Endothelial cell (in vitro differentiated cells): ENCODE results near the gene CREBBP. TPM values are rescaled to one million over a fixed set of nuclear protein-coding genes. Genes with fewer than 3 reads are reported as not detected.

Experiments
- DNase-seq: peaks from one replicate; pipeline ENCODE4 v3.0.0; 2021; ENCODE audit warnings: low spot score
- H3K27ac Mint-ChIP-seq: one replicate; pipeline ENCODE4 v1.8.0; 2021; ENCODE audit warnings: mixed read lengths, inconsistent platforms; ENCODE audit not compliant: unreplicated experiment
- H3K27me3 Mint-ChIP-seq: one replicate; pipeline ENCODE4 v1.8.0; 2021; ENCODE audit warnings: mild to moderate bottlenecking, moderate library complexity, mixed read lengths, inconsistent platforms; ENCODE audit not compliant: unreplicated experiment
- H3K36me3 Mint-ChIP-seq: one replicate; pipeline ENCODE4 v1.8.0; 2021; ENCODE audit warnings: mild to moderate bottlenecking, low read depth, mixed read lengths, inconsistent platforms; ENCODE audit not compliant: unreplicated experiment
- H3K4me1 Mint-ChIP-seq: one replicate; pipeline ENCODE4 v1.8.0; 2021; ENCODE audit warnings: mild to moderate bottlenecking, mixed read lengths, inconsistent platforms; ENCODE audit not compliant: unreplicated experiment
- H3K4me3 Mint-ChIP-seq: one replicate; pipeline ENCODE4 v1.8.0; 2021; ENCODE audit warnings: mild to moderate bottlenecking, mixed read lengths, inconsistent platforms; ENCODE audit not compliant: unreplicated experiment
- H3K9me3 Mint-ChIP-seq: one replicate; pipeline ENCODE4 v1.8.0; 2021; ENCODE audit warnings: mixed read lengths, inconsistent platforms; ENCODE audit not compliant: unreplicated experiment
- total RNA-seq: library from RNA; stranded (reverse); fragmentation: NEBNext Ultra II Directional; extraction: Animal tissue kit (Norgen Biotek cat#: 25700); gene quantifications from one replicate; pipeline ENCODE4 v1.2.1, GENCODE V29; 2021; ENCODE audit not compliant: unreplicated experiment
- TF ChIP-seq, protein P1 (sequence below): fragments of 200-600 bp; sonication (generic); IDR thresholded peaks from one replicate; pipeline ENCODE4 v1.5.0; 2021; ENCODE audit warnings: antibody characterized with exemption; ENCODE audit not compliant: unreplicated experiment

CREBBP gene
- total RNA-seq, 1 donor from 2014 or later: 66.3 TPM

DNA sequence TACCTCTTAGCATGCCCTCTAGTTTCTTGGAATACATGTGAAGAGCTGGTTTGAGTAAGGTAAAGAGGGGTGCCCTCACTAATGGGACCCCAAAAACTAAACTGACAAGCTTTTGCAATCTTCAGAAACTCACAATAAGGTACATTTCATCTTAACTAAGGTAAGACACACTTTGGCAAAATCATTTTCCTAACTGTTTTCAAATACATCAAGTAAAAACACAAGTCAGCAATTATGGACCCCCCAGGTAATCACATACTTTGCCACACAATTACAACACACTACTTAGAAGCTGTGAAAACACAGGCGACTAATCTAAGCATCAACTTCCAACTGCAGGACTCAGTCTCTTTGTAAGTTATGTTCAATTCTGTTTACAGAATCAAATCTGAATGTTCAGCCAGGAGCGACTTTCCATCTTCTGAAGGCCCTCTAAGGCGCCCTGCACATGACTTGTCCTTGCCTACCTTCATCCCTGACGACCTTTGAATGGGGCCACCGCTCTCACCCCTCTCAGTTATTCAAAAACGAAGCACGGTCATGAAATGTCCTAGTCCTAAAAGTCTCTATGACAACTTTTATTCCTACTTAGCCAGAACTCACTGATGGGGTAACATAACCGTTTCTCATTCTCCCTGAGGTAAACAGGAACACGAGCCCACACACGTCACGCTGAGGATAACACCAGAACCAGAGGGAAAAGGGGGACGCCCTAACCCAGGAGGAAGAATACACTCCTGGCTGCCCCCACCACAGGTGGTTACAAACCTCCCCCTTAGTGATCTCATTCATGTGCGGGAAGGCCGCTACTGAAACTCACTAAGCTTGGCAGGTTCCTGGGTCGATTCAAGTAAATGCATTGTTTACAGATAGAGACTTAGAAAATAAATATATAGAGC is 5.5 kb downstream of the CREBBP start:
- no peak for DNase-seq
- TF ChIP-seq, protein P1, sequence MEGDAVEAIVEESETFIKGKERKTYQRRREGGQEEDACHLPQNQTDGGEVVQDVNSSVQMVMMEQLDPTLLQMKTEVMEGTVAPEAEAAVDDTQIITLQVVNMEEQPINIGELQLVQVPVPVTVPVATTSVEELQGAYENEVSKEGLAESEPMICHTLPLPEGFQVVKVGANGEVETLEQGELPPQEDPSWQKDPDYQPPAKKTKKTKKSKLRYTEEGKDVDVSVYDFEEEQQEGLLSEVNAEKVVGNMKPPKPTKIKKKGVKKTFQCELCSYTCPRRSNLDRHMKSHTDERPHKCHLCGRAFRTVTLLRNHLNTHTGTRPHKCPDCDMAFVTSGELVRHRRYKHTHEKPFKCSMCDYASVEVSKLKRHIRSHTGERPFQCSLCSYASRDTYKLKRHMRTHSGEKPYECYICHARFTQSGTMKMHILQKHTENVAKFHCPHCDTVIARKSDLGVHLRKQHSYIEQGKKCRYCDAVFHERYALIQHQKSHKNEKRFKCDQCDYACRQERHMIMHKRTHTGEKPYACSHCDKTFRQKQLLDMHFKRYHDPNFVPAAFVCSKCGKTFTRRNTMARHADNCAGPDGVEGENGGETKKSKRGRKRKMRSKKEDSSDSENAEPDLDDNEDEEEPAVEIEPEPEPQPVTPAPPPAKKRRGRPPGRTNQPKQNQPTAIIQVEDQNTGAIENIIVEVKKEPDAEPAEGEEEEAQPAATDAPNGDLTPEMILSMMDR: no peak
- peaks cover 5% of the 10 kb centered on the region for H3K27me3 Mint-ChIP-seq
- peak overlapping the region; percentile 13 for H3K27ac Mint-ChIP-seq
- peaks cover 4% of the 10 kb centered on the region for H3K36me3 Mint-ChIP-seq
- H3K4me3 Mint-ChIP-seq: peak overlapping the region; percentile 29
- peaks cover 46% of the 10 kb centered on the region for H3K4me1 Mint-ChIP-seq
- no peaks in the 10 kb centered on the region for H3K9me3 Mint-ChIP-seq

DNA sequence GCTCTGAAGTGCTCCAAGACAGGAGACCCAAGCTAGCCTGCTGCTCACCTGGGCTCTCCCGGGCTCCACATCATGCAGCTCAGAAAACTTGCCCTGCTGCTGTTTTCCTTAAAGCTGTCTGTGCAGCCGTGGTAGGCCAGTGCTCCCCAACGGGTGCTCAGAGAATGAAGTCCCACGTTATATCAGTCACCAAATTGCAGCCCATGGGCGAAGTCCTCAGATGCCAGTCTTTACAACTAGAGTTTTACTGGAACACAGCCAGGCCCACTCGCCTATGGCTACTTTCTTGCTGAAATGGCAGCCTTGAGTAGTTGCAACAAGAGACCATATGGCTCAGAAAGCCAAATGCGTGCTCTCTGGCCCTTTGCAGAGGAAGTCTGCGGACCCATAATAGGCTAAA is 6.3 kb downstream of the CREBBP start:
- H3K27ac Mint-ChIP-seq: no peak overlapping the region
- H3K9me3 Mint-ChIP-seq: no peaks in the 10 kb centered on the region
- H3K4me1 Mint-ChIP-seq: peaks cover 49% of the 10 kb centered on the region
- H3K36me3 Mint-ChIP-seq: peaks cover 4% of the 10 kb centered on the region
- TF ChIP-seq, protein P1: no peak
- DNase-seq: no peak
- no peak overlapping the region for H3K4me3 Mint-ChIP-seq
- H3K27me3 Mint-ChIP-seq: peaks cover 5% of the 10 kb centered on the region

DNA sequence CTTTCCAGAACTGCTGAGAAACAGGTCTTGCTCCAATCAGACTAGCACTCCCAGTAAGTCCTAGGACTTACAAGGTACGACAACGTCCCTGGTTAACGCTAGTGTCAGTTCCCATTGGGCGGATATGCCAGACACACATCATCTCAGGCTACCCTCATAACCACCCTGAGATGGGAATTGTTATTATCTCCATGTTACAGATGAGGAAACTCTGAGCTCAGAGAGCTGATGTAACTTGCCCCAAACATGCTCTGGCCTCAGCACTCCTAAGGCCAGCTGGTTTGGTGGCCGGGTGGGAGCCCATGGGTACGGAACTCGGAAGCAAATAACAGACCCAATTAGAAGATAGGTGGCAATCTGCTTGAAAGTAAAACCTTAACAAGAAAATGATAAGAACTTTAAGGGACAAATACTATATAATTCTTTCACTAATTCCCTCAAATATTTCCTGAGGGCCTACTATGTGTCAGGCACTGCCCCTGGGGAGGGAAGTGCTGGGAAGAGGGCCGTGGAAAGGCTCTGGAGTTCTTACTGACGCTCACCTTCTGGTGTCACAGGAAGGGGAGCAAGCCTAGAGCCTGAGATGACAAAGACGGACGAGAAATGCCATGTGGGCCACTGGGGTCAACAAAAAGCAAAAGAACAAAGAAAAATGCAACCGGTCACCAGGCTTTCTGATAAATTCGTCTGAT is 6.9 kb downstream of the CREBBP start:
- peak overlapping the region; percentile 13 for H3K27ac Mint-ChIP-seq
- H3K36me3 Mint-ChIP-seq: no peaks in the 10 kb centered on the region
- TF ChIP-seq, protein P1: no peak
- no peaks in the 10 kb centered on the region for H3K27me3 Mint-ChIP-seq
- no peaks in the 10 kb centered on the region for H3K9me3 Mint-ChIP-seq
- no peak for DNase-seq
- H3K4me3 Mint-ChIP-seq: no peak overlapping the region
- H3K4me1 Mint-ChIP-seq: peaks cover 47% of the 10 kb centered on the region

DNA sequence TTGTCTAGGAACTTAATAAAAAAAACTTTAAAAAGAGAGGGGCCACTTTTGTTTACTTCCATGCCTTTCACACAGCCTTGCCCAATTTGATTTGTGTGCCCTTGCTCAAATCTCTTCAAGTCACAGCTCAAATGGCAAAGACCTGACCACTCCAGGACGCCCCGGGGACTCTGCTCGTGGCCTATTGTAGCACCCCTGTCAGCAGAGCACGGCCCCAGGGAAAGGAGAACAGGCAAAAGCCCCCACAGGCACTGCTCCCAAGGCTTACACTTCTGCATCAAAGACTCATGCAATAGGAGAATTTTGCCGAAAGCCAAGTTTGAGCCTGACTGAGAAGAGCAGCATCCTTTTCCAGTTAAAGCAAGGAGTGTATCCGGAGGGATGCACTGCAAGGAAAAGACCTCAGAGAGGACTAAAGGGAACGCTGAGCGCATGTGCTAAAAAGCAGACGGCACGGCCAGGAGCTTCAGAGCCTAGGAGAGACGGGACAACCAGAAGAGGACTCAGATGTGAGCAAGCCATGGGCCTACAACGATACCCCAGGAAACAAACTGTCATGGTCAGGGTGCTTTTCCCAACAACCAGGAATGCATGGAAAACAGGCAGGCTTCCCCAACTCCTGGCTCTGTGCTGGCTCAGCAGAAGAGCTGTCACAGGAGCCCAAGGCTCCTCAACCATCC is 8.2 kb downstream of the CREBBP start:
- Mint-ChIP-seq H3K27me3 (no peaks in the 10 kb centered on the region), H3K9me3 (no peaks in the 10 kb centered on the region), H3K4me3 (no peak overlapping the region), H3K4me1 (peaks cover 42% of the 10 kb centered on the region), H3K36me3 (no peaks in the 10 kb centered on the region), H3K27ac (no peak overlapping the region)
- DNase-seq: no peak
- TF ChIP-seq, protein P1: no peak
